Cardiac muscle cell (in vitro differentiated cells and primary cell): ENCODE data around the gene PSMD3. TPM values are rescaled to one million over a fixed set of nuclear protein-coding genes. Genes with fewer than 3 reads are reported as not detected.
"Not testable (repeated sequence)": the region's sequence is repeated elsewhere in the genome, so short reads cannot be mapped to it uniquely, and the experiment has no call there.

Experiments used
- DNase-seq, 2 donors: peaks; one replicate each; pipeline versions ENCODE4 v3.0.0 to v3.0.0-alpha.2; 2010 to 2017; ENCODE audit warnings: low read depth in 1 of 2, low spot score in 1 of 2
- H3K27ac ChIP-seq: fragments of 200-600 bp; sonication (generic); 2 replicates; pipeline ENCODE4 v1.5.1; 2016
- H3K27me3 ChIP-seq: fragments of 200-600 bp; sonication (generic); 2 replicates; pipeline ENCODE4 v1.6.0; 2016; ENCODE audit warnings: control low read depth
- H3K36me3 ChIP-seq: fragments of 200-600 bp; sonication (generic); 2 replicates; pipeline ENCODE4 v1.5.1; 2016; ENCODE audit warnings: control low read depth
- H3K4me1 ChIP-seq: fragments of 200-600 bp; sonication (generic); 2 replicates; pipeline ENCODE4 v1.8.1; 2017; ENCODE audit warnings: low read depth, mild to moderate bottlenecking, mixed run types
- H3K4me3 ChIP-seq: fragments of 200-600 bp; sonication (generic); 2 replicates; pipeline ENCODE4 v1.5.1; 2016; ENCODE audit warnings: mild to moderate bottlenecking
- H3K9me3 ChIP-seq: fragments of 200-600 bp; sonication (generic); 2 replicates; pipeline ENCODE4 v1.5.1; 2017; ENCODE audit warnings: low read depth, mild to moderate bottlenecking, control low read depth
- CTCF ChIP-seq: IDR thresholded peaks from 2 replicates; pipeline ENCODE4 v1.5.1; 2012; ENCODE audit warnings: low read depth, mild to moderate bottlenecking, low read length
- polyA plus RNA-seq: library from polyadenylated mRNA; unstranded; fragments of >200 nt; fragmentation: Nextera tagmentation; extraction: Ambion mirVana; gene quantifications from 2 replicates; pipeline ENCODE4 v1.2.1, GENCODE V29; 2016
- total RNA-seq: library from RNA; depleted of rRNA; stranded (reverse); fragments of >200 nt; gene quantifications from 2 replicates; pipeline ENCODE4 v1.2.3, GENCODE V29; 2016

PSMD3 gene
- total and polyA plus RNA-seq, 2 experiments from 2014 or later, result 139 to 154 TPM

DNA sequence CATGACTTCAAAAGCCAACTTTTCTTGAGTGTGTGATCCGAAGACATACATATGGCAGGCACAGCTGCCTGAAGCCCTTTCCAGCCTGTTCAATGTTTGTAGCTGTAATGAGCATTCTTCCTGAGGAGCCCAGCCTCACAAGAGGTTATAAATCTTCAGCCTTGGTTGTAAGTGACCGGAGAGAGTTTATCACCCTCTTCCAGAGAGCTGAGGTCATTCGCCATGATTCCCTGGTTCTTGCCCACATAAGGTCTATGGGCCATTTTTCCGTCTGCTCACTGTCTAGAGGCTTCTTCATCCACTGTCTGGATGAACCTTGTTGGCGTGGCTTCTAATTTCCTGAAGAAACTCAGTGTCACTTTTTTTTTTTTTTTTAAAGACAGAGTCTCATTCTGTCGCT, 24.9 kb downstream of the PSMD3 start:
- H3K9me3 ChIP-seq, result no peaks in the 10 kb centered on the region
- no peaks in the 10 kb centered on the region for H3K36me3 ChIP-seq
- no peaks in the 10 kb centered on the region for H3K27me3 ChIP-seq
- no peak overlapping the region for H3K4me3 ChIP-seq
- no peak for DNase-seq
- no peaks in the 10 kb centered on the region for H3K4me1 ChIP-seq
- H3K27ac ChIP-seq, result no peak overlapping the region
- no peak for TF ChIP-seq CTCF

DNA sequence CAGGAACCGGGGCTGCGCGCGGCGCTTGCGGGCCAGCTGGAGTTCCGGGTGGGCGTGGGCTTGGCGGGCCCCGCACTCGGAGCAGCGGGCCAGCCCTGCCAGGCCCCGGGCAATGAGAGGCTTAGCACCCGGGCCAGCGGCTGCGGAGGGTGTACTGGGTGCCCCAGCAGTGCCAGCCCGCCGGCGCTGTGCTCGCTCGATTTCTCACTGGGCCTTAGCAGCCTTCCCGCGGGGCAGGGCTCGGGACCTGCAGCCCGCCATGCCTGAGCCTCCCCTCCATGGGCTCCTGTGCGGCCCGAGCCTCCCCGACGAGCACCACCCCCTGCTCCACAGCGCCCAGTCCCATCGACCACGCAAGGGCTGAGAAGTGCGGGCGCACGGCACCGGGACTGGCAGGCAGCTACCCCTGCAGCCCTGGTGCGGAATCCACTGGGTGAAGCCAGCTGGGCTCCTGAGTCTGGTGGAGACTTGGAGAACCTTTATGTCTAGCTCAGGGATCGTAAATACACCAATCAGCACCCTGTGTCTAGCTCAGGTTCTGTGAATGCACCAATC, 30.4 kb downstream of the PSMD3 start:
- not testable (repeated sequence) for H3K27me3 ChIP-seq, H3K27ac ChIP-seq, H3K4me1 ChIP-seq, H3K4me3 ChIP-seq, H3K9me3 ChIP-seq, H3K36me3 ChIP-seq, DNase-seq

GRCh38 chr17:40012017-40012647, 31.5 kb downstream of the PSMD3 start:
- H3K36me3 ChIP-seq, DNase-seq, H3K9me3 ChIP-seq, H3K4me1 ChIP-seq, H3K27ac ChIP-seq, H3K4me3 ChIP-seq, H3K27me3 ChIP-seq: not testable (repeated sequence)

DNA sequence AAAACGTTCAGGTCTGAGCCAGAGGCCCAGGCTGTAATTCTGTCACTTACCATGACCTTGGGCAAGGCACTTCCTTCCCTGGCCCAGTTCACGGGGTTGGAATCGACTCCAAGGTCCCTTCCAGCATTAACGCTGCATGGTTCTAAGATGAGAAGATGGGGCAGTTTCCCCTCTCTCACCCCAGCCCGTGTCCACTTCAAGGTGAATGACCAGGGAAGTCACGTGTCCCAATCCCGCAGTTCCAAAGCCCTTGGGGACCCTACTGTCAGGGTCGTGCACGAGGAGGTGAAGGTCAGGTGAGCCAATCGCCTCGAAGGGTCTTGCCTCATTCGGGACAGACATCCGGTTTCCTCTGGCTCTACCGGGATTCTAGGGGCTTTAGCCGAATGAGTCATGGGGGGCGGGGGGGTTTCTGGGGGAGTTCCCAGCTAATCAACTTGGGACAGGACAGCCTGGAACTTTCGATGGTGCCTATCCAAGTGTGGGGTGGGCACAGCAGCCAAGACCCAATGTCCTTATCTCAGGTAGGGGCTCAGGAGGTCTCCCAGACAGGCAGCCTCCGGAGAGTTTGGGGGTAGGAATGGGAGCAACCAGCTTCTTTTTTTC, 33.9 kb downstream of the PSMD3 start:
- no peaks in the 10 kb centered on the region for H3K27me3 ChIP-seq
- no peak for TF ChIP-seq CTCF
- H3K36me3 ChIP-seq, result no peaks in the 10 kb centered on the region
- H3K27ac ChIP-seq, result no peak overlapping the region
- H3K4me3 ChIP-seq, result no peak overlapping the region
- peak in 1 of 2 donors; percentile 43 for DNase-seq
- no peaks in the 10 kb centered on the region for H3K9me3 ChIP-seq
- peaks cover 13% of the 10 kb centered on the region for H3K4me1 ChIP-seq

DNA sequence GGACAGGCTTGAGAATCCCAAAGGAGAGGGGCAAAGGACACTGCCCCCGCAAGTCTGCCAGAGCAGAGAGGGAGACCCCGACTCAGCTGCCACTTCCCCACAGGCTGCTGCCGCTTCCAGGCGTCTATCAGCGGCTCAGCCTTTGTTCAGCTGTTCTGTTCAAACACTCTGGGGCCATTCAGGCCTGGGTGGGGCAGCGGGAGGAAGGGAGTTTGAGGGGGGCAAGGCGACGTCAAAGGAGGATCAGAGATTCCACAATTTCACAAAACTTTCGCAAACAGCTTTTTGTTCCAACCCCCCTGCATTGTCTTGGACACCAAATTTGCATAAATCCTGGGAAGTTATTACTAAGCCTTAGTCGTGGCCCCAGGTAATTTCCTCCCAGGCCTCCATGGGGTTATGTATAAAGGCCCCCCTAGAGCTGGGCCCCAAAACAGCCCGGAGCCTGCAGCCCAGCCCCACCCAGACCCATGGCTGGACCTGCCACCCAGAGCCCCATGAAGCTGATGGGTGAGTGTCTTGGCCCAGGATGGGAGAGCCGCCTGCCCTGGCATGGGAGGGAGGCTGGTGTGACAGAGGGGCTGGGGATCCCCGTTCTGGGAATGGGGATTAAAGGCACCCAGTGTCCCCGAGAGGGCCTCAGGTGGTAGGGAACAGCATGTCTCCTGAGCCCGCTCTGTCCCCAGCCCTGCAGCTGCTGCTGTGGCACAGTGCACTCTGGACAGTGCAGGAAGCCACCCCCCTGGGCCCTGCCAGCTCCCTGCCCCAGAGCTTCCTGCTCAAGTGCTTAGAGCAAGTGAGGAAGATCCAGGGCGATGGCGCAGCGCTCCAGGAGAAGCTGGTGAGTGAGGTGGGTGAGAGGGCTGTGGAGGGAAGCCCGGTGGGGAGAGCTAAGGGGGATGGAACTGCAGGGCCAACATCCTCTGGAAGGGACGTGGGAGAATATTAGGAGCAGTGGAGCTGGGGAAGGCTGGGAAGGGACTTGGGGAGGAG, 34.7 kb downstream of the PSMD3 start, which contains the start of gene CSF3:
Gene CSF3, plus strand, starts transcription at position 436 of the 993 bp plus-strand sequence. Its CDS starts 35 bp downstream, at position 471.
- Histone ChIP-seq H3K36me3 (peaks cover 2% of the 10 kb centered on the region), H3K9me3 (no peaks in the 10 kb centered on the region), H3K27me3 (no peaks in the 10 kb centered on the region), H3K4me1 (peaks cover 13% of the 10 kb centered on the region), H3K4me3 (no peak within 1 kb of the TSS), H3K27ac (no peak within 1 kb of the TSS)
- peak in 1 of 2 donors; percentile 44 for DNase-seq
- TF ChIP-seq CTCF, result no peak
